Fibroblast of skin of right quadriceps (primary cell): Measurements from ENCODE around the gene ALDH3B2.
"Not testable (repeated sequence)": the region's sequence is repeated elsewhere in the genome, so short reads cannot be mapped to it uniquely, and the experiment has no call there.

Source experiments
- DNase-seq: peaks from one replicate; pipeline ENCODE4 v3.0.0-alpha.2; 2013

The ALDH3B2 gene, protein sequence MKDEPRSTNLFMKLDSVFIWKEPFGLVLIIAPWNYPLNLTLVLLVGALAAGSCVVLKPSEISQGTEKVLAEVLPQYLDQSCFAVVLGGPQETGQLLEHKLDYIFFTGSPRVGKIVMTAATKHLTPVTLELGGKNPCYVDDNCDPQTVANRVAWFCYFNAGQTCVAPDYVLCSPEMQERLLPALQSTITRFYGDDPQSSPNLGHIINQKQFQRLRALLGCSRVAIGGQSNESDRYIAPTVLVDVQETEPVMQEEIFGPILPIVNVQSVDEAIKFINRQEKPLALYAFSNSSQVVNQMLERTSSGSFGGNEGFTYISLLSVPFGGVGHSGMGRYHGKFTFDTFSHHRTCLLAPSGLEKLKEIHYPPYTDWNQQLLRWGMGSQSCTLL

GRCh38 chr11:67674442-67674871, at the start of gene ALDH3B2:
ALDH3B2 (minus strand) TSS chr11:67674623; CDS start chr11:67666935, 7,688 bp downstream.
- no peak for DNase-seq

DNA sequence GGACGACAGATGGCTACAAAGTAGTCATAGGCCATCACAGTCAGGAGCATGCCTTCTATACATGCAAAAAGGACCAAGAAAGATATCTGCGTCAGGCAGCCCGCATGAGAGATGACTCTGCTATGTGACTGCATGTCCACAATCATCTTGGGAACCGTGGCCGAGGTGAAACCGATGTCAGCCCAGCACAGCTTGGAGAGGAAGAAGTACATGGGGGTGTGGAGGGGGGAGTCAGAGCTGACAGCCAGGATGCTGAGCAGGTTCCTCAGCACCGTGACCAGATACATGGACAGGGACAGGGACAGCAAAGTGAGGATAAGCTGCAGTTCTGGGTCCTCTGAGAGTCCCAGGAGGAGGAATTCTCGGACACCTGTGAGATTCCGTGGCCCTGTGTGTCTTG, 48.6 kb upstream of the ALDH3B2 start:
- not testable (repeated sequence) for DNase-seq

GRCh38 chr11:67716226-67716625, 41.8 kb upstream of the ALDH3B2 start:
- DNase-seq, result not testable (repeated sequence)

GRCh38 chr11:67715801-67716200, 41.4 kb upstream of the ALDH3B2 start:
- DNase-seq, result not testable (repeated sequence)

DNA sequence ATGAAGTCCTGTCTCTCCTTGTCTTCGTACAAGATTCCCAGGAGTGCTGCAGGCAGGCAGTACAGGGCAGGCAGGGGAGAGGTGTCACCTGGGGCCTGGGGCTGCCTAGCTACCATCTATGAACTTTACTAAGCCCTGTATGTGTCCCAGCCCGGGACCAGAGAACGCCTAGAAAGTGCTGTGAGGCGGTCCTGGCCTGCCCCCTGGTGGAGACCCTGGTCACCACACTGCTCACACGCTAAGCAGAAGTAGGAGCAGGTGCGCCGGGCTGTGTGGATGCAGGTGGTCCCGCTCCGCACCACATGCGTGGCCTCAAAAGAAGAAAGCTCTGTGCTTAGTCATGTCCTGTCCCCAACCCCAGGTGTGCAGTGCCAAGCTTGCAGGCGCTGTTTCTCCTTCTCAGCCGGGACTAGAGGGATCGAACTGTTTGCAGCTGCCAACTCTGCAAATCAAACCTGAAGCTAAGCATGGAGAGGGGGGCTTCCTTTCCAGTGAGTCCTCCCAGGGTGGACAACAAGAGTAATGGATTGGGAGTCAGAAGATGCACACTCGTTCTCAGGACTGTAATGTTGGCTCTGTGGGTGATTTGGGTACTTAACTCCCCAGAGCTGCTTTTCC, 39.6 kb upstream of the ALDH3B2 start:
- not testable (repeated sequence) for DNase-seq

- not testable (repeated sequence) for DNase-seq
Observed at GRCh38 chr11:67711676-67712075, 37.3 kb upstream of the ALDH3B2 start.

DNA sequence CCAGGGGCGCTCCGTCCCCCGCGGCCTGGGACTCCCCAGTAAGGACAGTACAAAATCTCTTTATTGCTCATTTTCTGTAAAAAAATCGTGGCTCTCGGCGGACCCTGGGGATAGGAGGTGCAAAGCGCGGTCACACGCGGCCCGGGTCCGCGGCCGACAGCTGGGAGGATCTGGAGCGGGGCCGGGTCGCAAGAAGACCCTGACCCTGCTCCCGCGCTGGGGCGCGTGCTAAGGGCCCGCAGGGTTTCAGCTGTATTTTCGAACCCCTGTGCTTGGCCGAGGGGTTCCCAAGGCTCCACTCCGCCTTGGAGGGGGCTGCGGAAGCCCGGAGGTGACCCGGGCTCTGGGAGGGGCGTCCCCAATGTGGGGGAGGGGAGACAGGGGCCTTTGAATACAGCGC, 36.8 kb upstream of the ALDH3B2 start:
- DNase-seq, result not testable (repeated sequence)

DNA sequence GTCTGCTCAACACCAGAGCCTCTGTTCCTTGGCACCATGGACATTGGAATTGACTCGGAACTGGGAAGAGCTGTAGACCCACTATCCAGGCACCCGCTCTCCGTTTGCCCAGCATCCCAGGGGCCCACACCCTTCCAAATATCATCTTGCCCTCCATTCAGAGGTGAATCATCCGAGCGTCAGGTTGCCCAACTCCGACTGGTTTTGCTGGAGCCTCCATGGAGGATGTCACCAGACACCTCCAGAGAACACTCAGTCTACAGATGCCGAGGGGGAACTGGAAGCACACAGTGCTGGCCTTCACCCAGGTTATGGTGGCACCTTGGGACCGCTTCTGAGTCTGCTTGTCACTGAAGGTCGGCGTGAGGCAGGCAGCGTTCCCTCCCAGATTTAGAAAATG, 35.4 kb upstream of the ALDH3B2 start:
- DNase-seq, result not testable (repeated sequence)

- no peak for DNase-seq
Observed at GRCh38 chr11:67705264-67705663, 30.8 kb upstream of the ALDH3B2 start.

DNA sequence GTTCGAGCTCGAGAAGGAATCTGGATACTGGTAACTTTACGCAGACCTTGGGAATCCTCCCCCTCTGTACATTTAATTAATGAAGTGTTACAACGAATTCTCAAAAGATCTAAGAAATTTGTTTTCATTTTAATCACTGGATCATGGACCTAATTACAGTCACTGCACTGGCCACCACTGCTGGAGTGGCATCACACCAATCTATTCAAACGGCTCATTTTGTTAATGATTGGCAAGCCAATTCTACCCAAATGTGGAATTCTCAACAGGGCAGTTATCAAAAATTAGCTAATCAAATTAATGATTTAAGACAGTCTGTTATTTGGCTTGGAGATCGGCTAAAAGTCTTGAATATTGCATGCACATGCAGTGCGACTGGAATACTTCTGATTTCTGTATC, 30.1 kb upstream of the ALDH3B2 start:
- DNase-seq, result no peak

GRCh38 chr11:67703709-67704108, 29.3 kb upstream of the ALDH3B2 start:
- DNase-seq, result not testable (repeated sequence)

DNA sequence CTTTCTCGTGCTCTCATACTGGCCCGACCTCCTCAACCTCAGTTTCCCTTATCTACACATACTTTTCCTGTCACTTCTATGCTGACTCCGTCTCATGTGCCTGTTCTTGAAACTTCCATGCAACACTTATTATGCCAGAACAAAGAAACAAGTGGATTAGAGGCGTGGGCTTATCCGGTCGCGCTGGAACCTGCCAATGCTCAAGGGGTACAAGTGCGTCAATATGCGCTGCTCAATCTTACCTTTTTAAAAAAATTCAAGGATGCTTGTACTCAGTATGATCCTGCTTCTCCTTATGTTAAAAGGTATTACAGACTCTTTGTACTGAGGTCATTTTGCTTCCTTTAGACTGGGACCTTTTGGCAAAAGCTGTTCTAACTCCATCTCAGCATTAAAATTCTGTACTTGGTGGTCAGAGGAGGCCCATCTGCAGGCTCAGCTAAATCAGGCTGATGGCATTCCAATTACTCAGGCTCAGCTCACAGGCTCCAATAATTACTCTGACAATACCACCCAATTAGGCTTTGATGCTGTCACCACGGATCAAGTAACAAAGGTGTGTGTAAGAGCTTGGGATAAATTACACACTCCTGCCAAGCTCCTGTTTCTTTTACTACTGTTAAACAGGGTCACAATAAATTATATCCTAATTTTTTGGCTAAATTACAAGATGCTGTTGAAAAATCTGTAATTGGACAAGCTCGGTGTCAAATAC, 26.3 kb upstream of the ALDH3B2 start:
- no peak for DNase-seq

- DNase-seq, result no peak
Observed at GRCh38 chr11:67700141-67700540, 25.7 kb upstream of the ALDH3B2 start.

DNA sequence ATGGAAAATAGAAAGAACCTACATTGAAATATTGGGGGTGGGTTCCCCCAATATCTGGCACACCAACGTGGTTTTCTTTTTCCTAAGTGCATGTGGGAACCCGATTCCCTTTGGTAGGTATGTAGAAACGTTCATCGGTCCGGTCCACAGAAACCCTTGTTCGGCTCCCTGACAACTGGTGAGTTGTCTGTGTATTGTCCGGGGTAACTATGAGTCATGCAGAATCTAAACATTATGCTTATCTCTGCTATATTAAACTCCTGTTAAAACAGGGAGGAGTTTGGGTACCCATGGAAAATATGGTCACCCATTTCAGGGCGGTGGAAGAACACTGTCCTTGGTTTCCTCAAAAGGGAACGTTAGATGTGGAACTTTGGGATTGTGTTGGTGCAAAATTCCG, 25.1 kb upstream of the ALDH3B2 start:
- DNase-seq, result peak; percentile 5

- DNase-seq, result peak; percentile 5
Observed at GRCh38 chr11:67698247-67698646, 23.8 kb upstream of the ALDH3B2 start.

- DNase-seq, result no peak
Observed at GRCh38 chr11:67697846-67698245, 23.4 kb upstream of the ALDH3B2 start.

DNA sequence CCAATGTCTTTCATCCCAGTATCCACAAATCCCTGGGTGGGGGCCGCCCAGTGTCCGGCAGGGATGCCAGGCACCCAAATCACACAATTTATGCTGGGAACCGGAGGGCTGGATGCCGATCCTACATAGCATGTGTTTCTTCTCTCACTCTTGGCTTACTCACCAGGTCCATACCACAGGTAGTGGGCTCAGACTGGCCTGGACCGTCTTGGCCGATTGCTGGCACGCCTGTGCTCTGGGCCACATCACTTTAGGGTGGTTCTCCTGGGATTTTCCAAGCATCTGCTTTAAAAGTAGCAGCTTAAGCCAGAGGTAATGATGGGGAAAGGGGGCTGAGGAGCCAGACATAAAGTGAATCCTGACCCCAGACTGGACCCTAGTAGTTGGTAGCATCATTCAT, 22.6 kb upstream of the ALDH3B2 start:
- DNase-seq, result no peak

DNA sequence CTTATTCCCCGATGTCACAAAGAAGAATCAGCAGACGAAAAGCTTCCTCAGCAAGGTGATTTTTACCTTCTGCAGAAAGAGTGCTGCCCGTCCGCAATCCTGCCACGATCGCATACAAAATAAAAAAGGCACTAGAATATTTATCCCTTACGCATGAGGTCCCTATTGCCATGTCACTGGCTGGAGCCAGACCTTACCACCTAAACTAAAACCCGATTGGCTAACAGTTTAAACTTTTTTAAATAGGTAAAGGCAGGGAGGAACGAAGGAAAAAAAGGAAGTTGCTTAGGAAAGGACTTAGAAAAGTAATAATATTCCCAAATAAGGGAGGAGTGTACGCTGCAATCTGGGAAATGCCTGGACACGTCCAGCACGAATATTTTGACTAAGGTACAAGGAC, 21.2 kb upstream of the ALDH3B2 start:
- no peak for DNase-seq

DNA sequence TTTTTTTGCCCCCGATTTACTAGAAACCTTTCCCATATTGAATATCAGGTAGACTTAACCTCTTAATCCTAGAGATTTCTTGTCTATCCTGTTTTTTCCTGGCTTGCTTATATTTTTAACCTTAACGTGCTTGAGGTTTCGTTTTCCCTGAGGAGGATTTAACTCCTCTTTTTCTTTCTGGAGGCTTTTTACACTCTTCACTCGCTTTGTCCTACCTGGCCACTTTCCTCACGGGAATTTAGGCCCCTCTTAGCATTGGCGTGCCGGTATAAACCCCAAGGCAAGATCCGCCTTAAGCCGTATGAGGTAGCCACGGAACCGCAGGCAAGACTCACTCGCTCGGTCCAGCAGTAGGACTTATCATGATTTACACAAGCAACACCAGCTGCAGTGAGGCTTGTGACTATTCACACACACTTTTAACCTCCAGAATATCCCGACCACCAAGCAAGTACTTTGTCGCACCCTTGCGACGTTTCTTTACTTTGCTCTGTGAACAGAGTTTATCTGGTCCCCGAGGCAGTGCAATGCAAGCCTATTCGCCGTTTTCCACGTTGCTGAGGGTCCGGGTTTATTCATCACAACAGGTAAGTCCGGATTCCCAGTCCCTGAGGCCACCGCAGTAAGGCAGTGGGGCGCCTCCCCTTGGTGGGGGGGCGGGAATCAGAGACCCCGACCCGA, 20.6 kb upstream of the ALDH3B2 start:
- no peak for DNase-seq

DNA sequence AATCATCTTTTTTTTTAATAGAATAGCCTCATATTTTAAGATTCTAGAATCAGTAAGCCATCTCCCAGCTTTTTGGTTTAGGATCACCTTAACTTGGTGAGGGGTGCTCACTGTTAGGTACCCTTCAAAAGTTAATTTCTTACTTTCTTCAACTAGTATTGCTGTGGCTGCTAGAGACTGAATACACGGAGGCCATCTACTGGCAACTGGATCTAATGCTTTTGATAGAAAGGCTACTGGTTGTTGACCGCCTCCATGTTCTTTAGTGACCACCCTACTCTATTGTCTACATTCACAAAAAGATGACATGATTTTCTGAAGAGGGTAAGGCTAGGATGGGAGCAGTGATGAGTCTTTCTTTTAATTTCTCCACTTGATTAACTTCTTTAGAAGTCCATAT, 16.7 kb upstream of the ALDH3B2 start:
- DNase-seq, result no peak

DNA sequence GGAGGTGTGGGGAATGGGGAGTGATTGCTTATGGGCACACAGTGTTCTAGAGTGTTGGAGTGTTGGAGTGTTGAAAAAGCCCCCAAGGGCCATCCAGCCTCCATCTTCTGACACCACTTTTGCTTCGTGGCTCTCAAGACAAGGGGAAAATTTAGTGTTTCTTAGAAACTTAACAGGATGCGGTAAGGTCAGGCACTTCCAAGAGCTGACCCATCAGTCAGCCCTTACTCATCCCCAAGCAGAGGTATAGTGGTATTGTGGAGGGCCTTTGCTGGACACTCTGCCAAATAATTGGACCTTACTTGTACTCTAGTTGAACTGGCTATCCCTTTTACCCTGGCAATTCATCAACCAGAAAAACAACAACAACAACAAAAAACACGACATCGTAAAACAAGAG, 14.8 kb upstream of the ALDH3B2 start:
- no peak for DNase-seq

DNA sequence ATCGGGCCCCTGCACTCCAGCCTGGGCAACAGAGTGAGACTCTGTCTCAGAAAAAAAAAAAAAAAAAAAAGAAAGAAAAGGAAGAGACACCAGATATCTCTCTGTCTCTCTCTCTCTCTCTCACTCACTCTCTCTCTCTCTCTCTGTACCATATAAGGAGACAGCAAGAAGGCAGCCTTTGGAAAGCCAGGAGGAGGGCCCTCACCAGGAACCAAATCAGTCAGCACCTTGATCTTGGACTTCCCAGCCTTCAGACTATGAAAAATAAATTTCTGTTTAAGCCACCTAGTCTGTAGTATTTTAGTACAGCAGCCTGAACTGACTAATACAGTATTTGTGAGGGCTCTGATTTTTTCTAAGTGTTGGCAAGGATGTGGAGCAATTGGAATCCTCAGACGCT, 13.6 kb upstream of the ALDH3B2 start:
- DNase-seq, result no peak

- DNase-seq, result not testable (repeated sequence)
Observed at GRCh38 chr11:67685641-67686332, 11.4 kb upstream of the ALDH3B2 start.
